HEK293 (cell line): ENCODE measurements around the gene PIGM.

ENCODE experiments used
- CTCF ChIA-PET: fragments of 350-600 bp; formaldehyde crosslinking; extraction: SDS; loops from one replicate; lab custom pipeline; 2021; ENCODE audit warnings: antibody characterized with exemption; lab: Yijun Ruan, JAX
- POLR2A ChIA-PET: fragments of 300-600 bp; formaldehyde crosslinking; extraction: SDS; loops from one replicate; lab custom pipeline; 2020; ENCODE audit warnings: antibody characterized with exemption, inconsistent platforms; lab: Yijun Ruan, JAX
- H3K27ac ChIP-seq: fragments of 200-500 bp; sonication (Bioruptor generic); 2 replicates; pipeline ENCODE4 v1.5.1; 2014; ENCODE audit warnings: low read depth, low read length, control low read depth, inconsistent platforms; ENCODE audit errors: extremely low read depth
- H3K36me3 ChIP-seq, 2 experiments: fragments of 200-500 bp in 1 of 2; sonication (Bioruptor generic) in 1 of 2; 1 replicate in 1 of 2; 2 replicates in 1 of 2; pipeline ENCODE4 v1.5.1; 2014 to 2017; ENCODE audit warnings: inconsistent platforms in 2 of 2, low read length in 2 of 2; ENCODE audit not compliant: control insufficient read depth in 2 of 2, insufficient read depth in 1 of 2
- H3K4me1 ChIP-seq: fragments of 200-500 bp; sonication (Bioruptor generic); 2 replicates; pipeline ENCODE4 v1.5.1; 2014; ENCODE audit warnings: mild to moderate bottlenecking, low read length, inconsistent platforms; ENCODE audit not compliant: control insufficient read depth, insufficient read depth
- H3K4me3 ChIP-seq: 2 replicates; pipeline ENCODE4 v1.5.1; 2011; ENCODE audit warnings: low read depth, mild to moderate bottlenecking, control low read depth, low read length, moderate library complexity
- H3K9me3 ChIP-seq: fragments of 200-500 bp; sonication (Bioruptor generic); 2 replicates; pipeline ENCODE4 v1.5.1; 2014; ENCODE audit warnings: low read depth, low read length, inconsistent platforms; ENCODE audit not compliant: control insufficient read depth, insufficient read depth
- EGR2 ChIP-seq: fragments of 450-650 bp; formaldehyde crosslinking; IDR thresholded peaks from 2 replicates; pipeline ENCODE4 v1.5.1; 2016; ENCODE audit warnings: low read depth, missing biosample characterization, missing genetic modification characterization
- KLF7 ChIP-seq: fragments of 450-650 bp; formaldehyde crosslinking; IDR thresholded peaks from 2 replicates; pipeline ENCODE4 v1.5.1; 2016; ENCODE audit warnings: missing biosample characterization, missing genetic modification characterization, borderline replicate concordance
- MZF1 ChIP-seq: fragments of 450-650 bp; formaldehyde crosslinking; IDR thresholded peaks from 2 replicates; pipeline ENCODE4 v1.5.1; 2017; ENCODE audit warnings: missing biosample characterization, missing genetic modification characterization, borderline replicate concordance
- RBAK ChIP-seq: fragments of 450-650 bp; formaldehyde crosslinking; IDR thresholded peaks from 2 replicates; pipeline ENCODE4 v1.5.1; 2016; ENCODE audit warnings: missing biosample characterization, missing genetic modification characterization
- ZNF155 ChIP-seq: fragments of 450-650 bp; formaldehyde crosslinking; IDR thresholded peaks from 2 replicates; pipeline ENCODE4 v1.5.1; 2016; ENCODE audit warnings: missing biosample characterization, missing genetic modification characterization
- ZNF16 ChIP-seq: fragments of 450-650 bp; formaldehyde crosslinking; IDR thresholded peaks from 2 replicates; pipeline ENCODE4 v1.5.1; 2016; ENCODE audit warnings: low read depth, missing biosample characterization, missing genetic modification characterization
- ZNF341 ChIP-seq: fragments of 450-650 bp; formaldehyde crosslinking; IDR thresholded peaks from 2 replicates; pipeline ENCODE4; 2016; ENCODE audit warnings: low read depth, missing biosample characterization, missing genetic modification characterization
- ZNF37A ChIP-seq: fragments of 450-650 bp; IDR thresholded peaks from 2 replicates; pipeline ENCODE4 v1.5.1; 2018; ENCODE audit warnings: missing biosample characterization, missing genetic modification characterization
- ZNF548 ChIP-seq: fragments of 450-650 bp; formaldehyde crosslinking; IDR thresholded peaks from 2 replicates; pipeline ENCODE4 v1.5.1; 2016; ENCODE audit warnings: missing biosample characterization, missing genetic modification characterization
- ZNF624 ChIP-seq: fragments of 450-650 bp; formaldehyde crosslinking; IDR thresholded peaks from 2 replicates; pipeline ENCODE4 v1.5.1; 2017; ENCODE audit warnings: missing biosample characterization, missing genetic modification characterization
- ZNF747 ChIP-seq: fragments of 450-650 bp; formaldehyde crosslinking; IDR thresholded peaks from 2 replicates; pipeline ENCODE4 v1.5.1; 2016; ENCODE audit warnings: missing biosample characterization, missing genetic modification characterization
- ZNF843 ChIP-seq: fragments of 450-650 bp; formaldehyde crosslinking; IDR thresholded peaks from 2 replicates; pipeline ENCODE4 v1.5.1; 2016; ENCODE audit warnings: missing biosample characterization, missing genetic modification characterization
- ZXDB ChIP-seq: fragments of 450-650 bp; formaldehyde crosslinking; IDR thresholded peaks from 2 replicates; pipeline ENCODE4 v1.5.1; 2016; ENCODE audit warnings: missing biosample characterization, missing genetic modification characterization
- TF ChIP-seq, protein P1 (sequence below): fragments of 450-650 bp; formaldehyde crosslinking; IDR thresholded peaks from 2 replicates; pipeline ENCODE4 v1.5.1; 2016; ENCODE audit warnings: missing biosample characterization, missing genetic modification characterization
- TF ChIP-seq, protein P2 (sequence below): fragments of 450-650 bp; formaldehyde crosslinking; IDR thresholded peaks from 2 replicates; pipeline ENCODE4 v1.5.0; 2017; ENCODE audit warnings: missing biosample characterization, missing genetic modification characterization, borderline replicate concordance
- TF ChIP-seq, protein P3 (sequence below): fragments of 450-650 bp; formaldehyde crosslinking; IDR thresholded peaks from 2 replicates; pipeline ENCODE4 v1.5.1; 2016; ENCODE audit warnings: missing biosample characterization, missing genetic modification characterization
- TF ChIP-seq, protein P4 (sequence below): fragments of 450-650 bp; formaldehyde crosslinking; IDR thresholded peaks from 2 replicates; pipeline ENCODE4 v1.5.1; 2016; ENCODE audit warnings: missing biosample characterization, missing genetic modification characterization

PIGM gene

DNA sequence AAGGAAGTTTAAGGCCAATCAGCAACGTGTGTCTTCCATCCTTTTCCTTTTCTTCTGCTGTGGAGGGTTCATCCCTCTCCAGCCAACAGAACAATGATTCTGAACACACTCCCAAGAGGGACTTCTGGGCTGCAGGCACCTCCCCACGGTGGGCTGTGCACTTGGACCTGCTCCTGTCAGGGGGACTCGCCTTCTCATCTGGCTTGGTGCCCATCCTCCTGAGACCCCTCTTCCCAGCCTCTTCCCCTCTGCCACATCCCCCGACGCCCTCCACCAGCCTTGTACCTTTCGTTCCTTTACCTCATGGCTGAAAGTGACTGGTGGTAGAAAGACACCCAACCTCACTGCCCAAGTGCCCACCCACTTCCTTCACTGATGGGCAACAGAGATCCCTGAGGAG lies 51.7 kb downstream of the PIGM start:
- H3K36me3 ChIP-seq: no peaks in the 10 kb centered on the region
- POLR2A ChIA-PET: no interaction called here
- no peak for TF ChIP-seq ZNF37A (tag by site-specific recombination)
- TF ChIP-seq ZNF548 (tag by site-specific recombination): no peak
- TF ChIP-seq, protein P1, sequence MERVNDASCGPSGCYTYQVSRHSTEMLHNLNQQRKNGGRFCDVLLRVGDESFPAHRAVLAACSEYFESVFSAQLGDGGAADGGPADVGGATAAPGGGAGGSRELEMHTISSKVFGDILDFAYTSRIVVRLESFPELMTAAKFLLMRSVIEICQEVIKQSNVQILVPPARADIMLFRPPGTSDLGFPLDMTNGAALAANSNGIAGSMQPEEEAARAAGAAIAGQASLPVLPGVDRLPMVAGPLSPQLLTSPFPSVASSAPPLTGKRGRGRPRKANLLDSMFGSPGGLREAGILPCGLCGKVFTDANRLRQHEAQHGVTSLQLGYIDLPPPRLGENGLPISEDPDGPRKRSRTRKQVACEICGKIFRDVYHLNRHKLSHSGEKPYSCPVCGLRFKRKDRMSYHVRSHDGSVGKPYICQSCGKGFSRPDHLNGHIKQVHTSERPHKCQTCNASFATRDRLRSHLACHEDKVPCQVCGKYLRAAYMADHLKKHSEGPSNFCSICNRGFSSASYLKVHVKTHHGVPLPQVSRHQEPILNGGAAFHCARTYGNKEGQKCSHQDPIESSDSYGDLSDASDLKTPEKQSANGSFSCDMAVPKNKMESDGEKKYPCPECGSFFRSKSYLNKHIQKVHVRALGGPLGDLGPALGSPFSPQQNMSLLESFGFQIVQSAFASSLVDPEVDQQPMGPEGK: no peak
- TF ChIP-seq ZNF16 (tag by site-specific recombination): no peak
- H3K27ac ChIP-seq: no peak overlapping the region
- H3K4me3 ChIP-seq: no peak overlapping the region
- CTCF ChIA-PET: no interaction called here
- no peaks in the 10 kb centered on the region for H3K4me1 ChIP-seq
- no peaks in the 10 kb centered on the region for H3K9me3 ChIP-seq

DNA sequence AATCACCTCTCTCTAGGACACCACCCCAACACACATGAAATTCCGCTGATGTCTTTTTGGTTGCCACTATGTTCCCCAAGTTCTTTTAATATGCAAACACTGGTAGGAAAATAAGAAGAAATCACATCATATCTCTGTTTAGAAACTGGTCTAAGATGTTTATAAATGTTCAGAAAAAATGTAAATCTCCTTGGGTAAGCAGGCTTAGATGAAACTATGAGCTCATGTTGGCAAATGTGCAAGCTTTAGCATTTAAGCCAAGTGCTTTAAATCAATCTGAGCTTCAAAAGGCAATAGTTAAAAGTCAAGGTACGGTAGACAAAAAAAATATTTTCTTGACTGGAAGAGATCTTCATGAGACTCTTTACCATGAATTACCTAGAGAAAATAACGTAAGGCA lies 52.5 kb downstream of the PIGM start:
- Histone ChIP-seq H3K36me3 (no peaks in the 10 kb centered on the region), H3K4me3 (no peak overlapping the region), H3K27ac (no peak overlapping the region), H3K4me1 (no peaks in the 10 kb centered on the region), H3K9me3 (no peaks in the 10 kb centered on the region)
- TF ChIP-seq, protein P2, sequence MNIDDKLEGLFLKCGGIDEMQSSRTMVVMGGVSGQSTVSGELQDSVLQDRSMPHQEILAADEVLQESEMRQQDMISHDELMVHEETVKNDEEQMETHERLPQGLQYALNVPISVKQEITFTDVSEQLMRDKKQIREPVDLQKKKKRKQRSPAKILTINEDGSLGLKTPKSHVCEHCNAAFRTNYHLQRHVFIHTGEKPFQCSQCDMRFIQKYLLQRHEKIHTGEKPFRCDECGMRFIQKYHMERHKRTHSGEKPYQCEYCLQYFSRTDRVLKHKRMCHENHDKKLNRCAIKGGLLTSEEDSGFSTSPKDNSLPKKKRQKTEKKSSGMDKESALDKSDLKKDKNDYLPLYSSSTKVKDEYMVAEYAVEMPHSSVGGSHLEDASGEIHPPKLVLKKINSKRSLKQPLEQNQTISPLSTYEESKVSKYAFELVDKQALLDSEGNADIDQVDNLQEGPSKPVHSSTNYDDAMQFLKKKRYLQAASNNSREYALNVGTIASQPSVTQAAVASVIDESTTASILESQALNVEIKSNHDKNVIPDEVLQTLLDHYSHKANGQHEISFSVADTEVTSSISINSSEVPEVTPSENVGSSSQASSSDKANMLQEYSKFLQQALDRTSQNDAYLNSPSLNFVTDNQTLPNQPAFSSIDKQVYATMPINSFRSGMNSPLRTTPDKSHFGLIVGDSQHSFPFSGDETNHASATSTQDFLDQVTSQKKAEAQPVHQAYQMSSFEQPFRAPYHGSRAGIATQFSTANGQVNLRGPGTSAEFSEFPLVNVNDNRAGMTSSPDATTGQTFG (tag by site-specific recombination): no peak
- TF ChIP-seq ZNF747 (tag by site-specific recombination) (no peak), ZNF843 (no peak), ZXDB (tag by site-specific recombination) (no peak), ZNF341 (tag by site-specific recombination) (no peak), ZNF624 (tag by site-specific recombination) (no peak), ZNF16 (tag by site-specific recombination) (no peak), ZNF155 (tag by site-specific recombination) (no peak), MZF1 (tag by site-specific recombination) (no peak), RBAK (tag by site-specific recombination) (no peak), KLF7 (tag by site-specific recombination) (no peak), EGR2 (tag by site-specific recombination) (no peak)
- TF ChIP-seq, protein P3, sequence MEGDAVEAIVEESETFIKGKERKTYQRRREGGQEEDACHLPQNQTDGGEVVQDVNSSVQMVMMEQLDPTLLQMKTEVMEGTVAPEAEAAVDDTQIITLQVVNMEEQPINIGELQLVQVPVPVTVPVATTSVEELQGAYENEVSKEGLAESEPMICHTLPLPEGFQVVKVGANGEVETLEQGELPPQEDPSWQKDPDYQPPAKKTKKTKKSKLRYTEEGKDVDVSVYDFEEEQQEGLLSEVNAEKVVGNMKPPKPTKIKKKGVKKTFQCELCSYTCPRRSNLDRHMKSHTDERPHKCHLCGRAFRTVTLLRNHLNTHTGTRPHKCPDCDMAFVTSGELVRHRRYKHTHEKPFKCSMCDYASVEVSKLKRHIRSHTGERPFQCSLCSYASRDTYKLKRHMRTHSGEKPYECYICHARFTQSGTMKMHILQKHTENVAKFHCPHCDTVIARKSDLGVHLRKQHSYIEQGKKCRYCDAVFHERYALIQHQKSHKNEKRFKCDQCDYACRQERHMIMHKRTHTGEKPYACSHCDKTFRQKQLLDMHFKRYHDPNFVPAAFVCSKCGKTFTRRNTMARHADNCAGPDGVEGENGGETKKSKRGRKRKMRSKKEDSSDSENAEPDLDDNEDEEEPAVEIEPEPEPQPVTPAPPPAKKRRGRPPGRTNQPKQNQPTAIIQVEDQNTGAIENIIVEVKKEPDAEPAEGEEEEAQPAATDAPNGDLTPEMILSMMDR (tag by site-specific recombination): no peak
- TF ChIP-seq, protein P4, sequence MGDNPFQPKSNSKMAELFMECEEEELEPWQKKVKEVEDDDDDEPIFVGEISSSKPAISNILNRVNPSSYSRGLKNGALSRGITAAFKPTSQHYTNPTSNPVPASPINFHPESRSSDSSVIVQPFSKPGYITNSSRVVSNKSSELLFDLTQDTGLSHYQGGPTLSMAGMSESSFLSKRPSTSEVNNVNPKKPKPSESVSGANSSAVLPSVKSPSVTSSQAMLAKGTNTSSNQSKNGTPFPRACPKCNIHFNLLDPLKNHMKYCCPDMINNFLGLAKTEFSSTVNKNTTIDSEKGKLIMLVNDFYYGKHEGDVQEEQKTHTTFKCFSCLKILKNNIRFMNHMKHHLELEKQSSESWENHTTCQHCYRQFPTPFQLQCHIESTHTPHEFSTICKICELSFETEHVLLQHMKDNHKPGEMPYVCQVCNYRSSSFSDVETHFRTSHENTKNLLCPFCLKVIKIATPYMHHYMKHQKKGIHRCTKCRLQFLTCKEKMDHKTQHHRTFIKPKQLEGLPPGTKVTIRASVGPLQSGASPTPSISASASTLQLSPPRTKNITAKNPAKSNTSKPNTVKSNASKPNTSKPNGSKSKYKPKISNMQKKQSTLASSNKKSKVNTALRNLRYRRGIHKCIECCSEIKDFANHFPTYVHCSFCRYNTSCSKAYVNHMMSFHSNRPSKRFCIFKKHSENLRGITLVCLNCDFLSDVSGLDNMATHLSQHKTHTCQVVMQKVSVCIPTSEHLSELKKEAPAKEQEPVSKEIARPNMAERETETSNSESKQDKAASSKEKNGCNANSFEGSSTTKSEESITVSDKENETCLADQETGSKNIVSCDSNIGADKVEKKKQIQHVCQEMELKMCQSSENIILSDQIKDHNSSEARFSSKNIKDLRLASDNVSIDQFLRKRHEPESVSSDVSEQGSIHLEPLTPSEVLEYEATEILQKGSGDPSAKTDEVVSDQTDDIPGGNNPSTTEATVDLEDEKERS (tag by site-specific recombination): no peak
- POLR2A ChIA-PET: no interaction called here
- CTCF ChIA-PET: interaction anchor here (0.7 kb wide), 1 partner anchor 14 kb away, joined by 4 read pairs; no protein-coding TSS in a partner anchor
